ENCODE results near the gene PCDHB10.
"Not testable (repeated sequence)": the region's sequence is repeated elsewhere in the genome, so short reads cannot be mapped to it uniquely, and the experiment has no call there.

The PCDHB10 gene

GRCh38 chr5:141188682-141189081 lies 3.5 kb upstream of the PCDHB10 start:
- not testable (repeated sequence) for DNase-seq

GRCh38 chr5:141189131-141189530 lies 3.0 kb upstream of the PCDHB10 start:
- not testable (repeated sequence) for DNase-seq

GRCh38 chr5:141194332-141194731 lies 2.2 kb downstream of the PCDHB10 start:
- DNase-seq: not testable (repeated sequence)

- no peak for DNase-seq
Observed at GRCh38 chr5:141196363-141196762, 4.2 kb downstream of the PCDHB10 start.

- no peak for DNase-seq
Observed at GRCh38 chr5:141199359-141200235, 7.4 kb downstream of the PCDHB10 start, which contains the start of gene PCDHB11. Gene PCDHB11 (plus strand): TSS chr5:141199627. CDS start chr5:141199775, 148 bp downstream.

- not testable (repeated sequence) for DNase-seq
Observed at GRCh38 chr5:141201126-141201525, 9.0 kb downstream of the PCDHB10 start.

- DNase-seq: not testable (repeated sequence)
Observed at GRCh38 chr5:141201646-141202045, 9.5 kb downstream of the PCDHB10 start.

- DNase-seq: no peak
Observed at GRCh38 chr5:141208478-141208877, 16.3 kb downstream of the PCDHB10 start, which contains the start of gene PCDHB12. Gene PCDHB12 (plus strand): TSS chr5:141208719. CDS start chr5:141208908, 189 bp downstream.

- DNase-seq: not testable (repeated sequence)
Observed at GRCh38 chr5:141210281-141210680, 18.1 kb downstream of the PCDHB10 start.

- DNase-seq: not testable (repeated sequence)
Observed at GRCh38 chr5:141210849-141211248, 18.7 kb downstream of the PCDHB10 start.

- peak; percentile 10 for DNase-seq
Observed at GRCh38 chr5:141213656-141214339, 21.6 kb downstream of the PCDHB10 start, which contains the start of gene PCDHB13. Gene PCDHB13 (plus strand): TSS chr5:141213919. CDS start chr5:141214124, 205 bp downstream.

GRCh38 chr5:141214583-141214982 lies 22.4 kb downstream of the PCDHB10 start:
- not testable (repeated sequence) for DNase-seq

- not testable (repeated sequence) for DNase-seq
Observed at GRCh38 chr5:141215504-141215903, 23.4 kb downstream of the PCDHB10 start.

- DNase-seq: not testable (repeated sequence)
Observed at GRCh38 chr5:141216035-141216434, 23.9 kb downstream of the PCDHB10 start.

- no peak for DNase-seq
Observed at GRCh38 chr5:141223112-141223783, 31.1 kb downstream of the PCDHB10 start, which contains the start of gene PCDHB14. Gene PCDHB14 (plus strand): TSS chr5:141223343. CDS start chr5:141223506, 163 bp downstream.

- DNase-seq: not testable (repeated sequence)
Observed at GRCh38 chr5:141224844-141225243, 32.7 kb downstream of the PCDHB10 start.

- DNase-seq: not testable (repeated sequence)
Observed at GRCh38 chr5:141225421-141225820, 33.3 kb downstream of the PCDHB10 start.

GRCh38 chr5:141234109-141234667 lies 42.0 kb downstream of the PCDHB10 start:
- DNase-seq: no peak

GRCh38 chr5:141235922-141236321 lies 43.8 kb downstream of the PCDHB10 start:
- not testable (repeated sequence) for DNase-seq

GRCh38 chr5:141236516-141237313 lies 44.6 kb downstream of the PCDHB10 start:
- no peak for DNase-seq

GRCh38 chr5:141241496-141241895 lies 49.3 kb downstream of the PCDHB10 start:
- DNase-seq: no peak
